ENCODE measurements around the gene GEMIN5.
"Not testable (repeated sequence)": the region's sequence is repeated elsewhere in the genome, so short reads cannot be mapped to it uniquely, and the experiment has no call there.

Gene GEMIN5, protein sequence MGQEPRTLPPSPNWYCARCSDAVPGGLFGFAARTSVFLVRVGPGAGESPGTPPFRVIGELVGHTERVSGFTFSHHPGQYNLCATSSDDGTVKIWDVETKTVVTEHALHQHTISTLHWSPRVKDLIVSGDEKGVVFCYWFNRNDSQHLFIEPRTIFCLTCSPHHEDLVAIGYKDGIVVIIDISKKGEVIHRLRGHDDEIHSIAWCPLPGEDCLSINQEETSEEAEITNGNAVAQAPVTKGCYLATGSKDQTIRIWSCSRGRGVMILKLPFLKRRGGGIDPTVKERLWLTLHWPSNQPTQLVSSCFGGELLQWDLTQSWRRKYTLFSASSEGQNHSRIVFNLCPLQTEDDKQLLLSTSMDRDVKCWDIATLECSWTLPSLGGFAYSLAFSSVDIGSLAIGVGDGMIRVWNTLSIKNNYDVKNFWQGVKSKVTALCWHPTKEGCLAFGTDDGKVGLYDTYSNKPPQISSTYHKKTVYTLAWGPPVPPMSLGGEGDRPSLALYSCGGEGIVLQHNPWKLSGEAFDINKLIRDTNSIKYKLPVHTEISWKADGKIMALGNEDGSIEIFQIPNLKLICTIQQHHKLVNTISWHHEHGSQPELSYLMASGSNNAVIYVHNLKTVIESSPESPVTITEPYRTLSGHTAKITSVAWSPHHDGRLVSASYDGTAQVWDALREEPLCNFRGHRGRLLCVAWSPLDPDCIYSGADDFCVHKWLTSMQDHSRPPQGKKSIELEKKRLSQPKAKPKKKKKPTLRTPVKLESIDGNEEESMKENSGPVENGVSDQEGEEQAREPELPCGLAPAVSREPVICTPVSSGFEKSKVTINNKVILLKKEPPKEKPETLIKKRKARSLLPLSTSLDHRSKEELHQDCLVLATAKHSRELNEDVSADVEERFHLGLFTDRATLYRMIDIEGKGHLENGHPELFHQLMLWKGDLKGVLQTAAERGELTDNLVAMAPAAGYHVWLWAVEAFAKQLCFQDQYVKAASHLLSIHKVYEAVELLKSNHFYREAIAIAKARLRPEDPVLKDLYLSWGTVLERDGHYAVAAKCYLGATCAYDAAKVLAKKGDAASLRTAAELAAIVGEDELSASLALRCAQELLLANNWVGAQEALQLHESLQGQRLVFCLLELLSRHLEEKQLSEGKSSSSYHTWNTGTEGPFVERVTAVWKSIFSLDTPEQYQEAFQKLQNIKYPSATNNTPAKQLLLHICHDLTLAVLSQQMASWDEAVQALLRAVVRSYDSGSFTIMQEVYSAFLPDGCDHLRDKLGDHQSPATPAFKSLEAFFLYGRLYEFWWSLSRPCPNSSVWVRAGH (N-terminal part only)

GRCh38 chr5:154937718-154938466 lies at the start of gene GEMIN5:
TSS of gene GEMIN5 (minus strand) at chr5:154938211. CDS start at chr5:154938133, 78 bp downstream.
- peak; percentile 75 for DNase-seq (ENCODE audit: low read depth)

DNA sequence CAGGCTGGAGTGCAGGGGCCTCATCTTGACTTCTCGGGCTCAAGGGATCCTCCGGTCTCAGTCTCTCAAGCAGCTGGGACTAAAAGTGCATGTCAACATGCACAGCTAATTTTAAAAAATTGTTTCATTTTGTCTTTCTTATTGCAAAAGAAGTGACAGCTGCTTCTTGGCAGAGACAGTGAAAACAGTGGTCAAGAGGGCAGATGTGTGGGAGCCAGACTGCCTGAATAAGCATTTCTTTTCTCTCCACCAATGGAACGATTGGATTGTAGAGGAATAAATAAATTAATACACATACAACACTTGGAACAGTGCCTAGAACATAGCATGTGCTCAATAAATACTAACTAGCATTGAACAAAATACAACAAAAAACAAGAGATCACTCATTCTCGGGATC lies 48.1 kb upstream of the GEMIN5 start:
- DNase-seq (ENCODE audit: low read depth): no peak

GRCh38 chr5:154984946-154985516 lies 47.0 kb upstream of the GEMIN5 start:
- DNase-seq (ENCODE audit: low read depth): no peak

DNA sequence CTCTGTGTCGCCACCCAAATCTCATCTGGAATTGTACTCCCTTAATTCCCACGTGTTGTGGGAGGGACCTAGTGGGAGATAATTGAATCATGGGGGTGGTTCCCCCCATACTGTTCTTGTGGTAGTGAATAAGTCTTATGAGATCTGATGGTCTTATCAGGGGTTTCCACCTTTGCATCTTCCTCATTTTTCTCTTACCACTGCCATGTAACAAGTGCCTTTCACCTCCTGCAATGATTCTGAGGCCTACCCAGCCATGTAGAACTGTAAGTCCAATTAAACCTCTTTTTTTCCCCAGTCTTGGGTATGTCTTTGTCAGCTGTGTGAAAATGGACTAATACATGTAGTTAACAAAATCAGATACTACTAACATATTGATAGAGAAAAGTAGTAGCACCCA lies 40.3 kb upstream of the GEMIN5 start:
- not testable (repeated sequence) for DNase-seq (ENCODE audit: low read depth)

DNA sequence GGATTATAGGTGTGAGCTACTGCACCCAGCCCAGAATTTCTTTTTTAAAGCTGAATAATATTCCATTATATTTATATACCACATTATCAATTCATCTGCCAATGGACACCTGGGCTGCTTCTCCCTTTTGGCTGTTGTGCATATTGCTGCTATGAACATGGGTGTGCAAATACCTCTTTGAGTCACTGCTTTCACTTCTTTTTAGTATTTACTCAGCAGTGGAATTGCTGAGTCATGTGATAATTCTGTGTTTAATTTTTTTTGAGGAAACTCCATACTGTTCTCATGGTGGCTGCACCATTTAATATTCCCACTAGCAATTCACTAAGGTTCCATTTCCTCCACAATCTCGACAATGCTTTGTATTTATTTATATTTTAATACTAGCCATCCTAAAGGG lies 39.4 kb upstream of the GEMIN5 start:
- DNase-seq (ENCODE audit: low read depth): no peak

DNA sequence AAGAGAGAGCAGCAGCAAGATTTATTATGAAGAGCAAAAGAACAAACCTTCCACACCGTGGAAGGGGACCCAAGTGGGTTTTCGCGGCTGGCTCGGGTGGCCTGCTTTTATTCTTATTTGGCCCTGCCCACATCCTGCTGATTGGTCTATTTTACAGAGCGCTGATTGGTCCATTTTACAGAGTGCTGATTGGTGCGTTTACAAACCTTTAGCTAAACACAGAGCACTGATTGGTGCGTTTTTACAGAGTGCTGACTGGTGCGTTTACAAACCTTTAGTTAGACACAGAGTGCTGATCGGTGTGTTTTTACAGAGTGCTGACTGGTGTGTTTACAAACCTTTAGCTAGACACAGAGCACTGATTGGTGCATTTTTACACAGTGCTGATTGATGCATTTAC lies 38.1 kb upstream of the GEMIN5 start:
- not testable (repeated sequence) for DNase-seq (ENCODE audit: low read depth)

DNA sequence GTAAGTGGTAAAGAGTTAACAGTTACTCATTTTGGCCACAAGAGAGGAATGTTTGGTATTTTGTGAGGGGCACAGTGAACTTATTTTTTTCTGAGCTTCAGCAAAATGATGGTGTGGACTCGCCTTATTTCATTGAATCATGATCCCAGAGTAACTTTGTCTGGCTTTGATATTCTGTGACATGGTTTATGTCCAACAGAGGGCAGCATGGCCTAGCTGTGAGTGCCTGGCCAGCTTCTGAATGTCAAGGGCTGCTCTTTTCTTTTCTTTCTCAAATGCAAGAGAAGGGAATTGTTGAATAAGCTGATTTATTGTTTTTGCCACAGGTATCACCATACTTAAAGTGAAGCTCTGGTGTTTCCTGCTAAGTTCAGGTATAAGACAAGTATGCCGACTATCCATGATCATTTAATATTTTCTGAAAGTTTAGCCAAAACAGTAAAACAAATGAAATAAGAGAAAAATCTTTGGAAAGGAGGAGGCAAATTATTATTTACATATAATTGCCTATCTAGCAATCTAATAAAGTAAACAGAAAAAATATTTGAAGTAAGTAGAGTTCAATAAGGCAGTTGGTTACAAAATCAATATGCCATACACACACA lies 34.6 kb upstream of the GEMIN5 start:
- DNase-seq (ENCODE audit: low read depth): no peak

DNA sequence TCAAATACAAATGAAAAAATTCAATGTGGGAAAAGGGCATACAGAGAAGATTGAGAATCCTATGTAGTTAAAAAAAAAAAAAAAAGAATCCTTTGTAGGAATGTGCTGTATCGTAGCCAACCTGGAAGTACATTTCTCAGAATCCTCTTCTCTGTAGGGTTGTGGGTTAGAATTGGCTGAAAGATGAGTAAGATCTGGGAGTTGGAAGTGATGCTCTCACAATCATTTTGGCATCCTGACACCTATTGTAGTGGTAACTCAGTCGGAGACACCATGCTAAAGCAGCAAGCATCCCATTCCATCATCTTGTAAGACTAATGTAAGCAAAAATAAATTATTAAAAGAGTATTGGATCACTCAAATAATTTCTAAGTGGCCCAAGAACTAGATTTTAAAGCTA lies 33.5 kb upstream of the GEMIN5 start:
- no peak for DNase-seq (ENCODE audit: low read depth)

- DNase-seq (ENCODE audit: low read depth): no peak
These were observed 32.7 kb upstream of the GEMIN5 start for GRCh38 chr5:154970759-154971158.

- no peak for DNase-seq (ENCODE audit: low read depth)
These were observed 30.9 kb upstream of the GEMIN5 start for GRCh38 chr5:154968953-154969352.

- DNase-seq (ENCODE audit: low read depth): no peak
These were observed 29.5 kb upstream of the GEMIN5 start for GRCh38 chr5:154967421-154968024.

DNA sequence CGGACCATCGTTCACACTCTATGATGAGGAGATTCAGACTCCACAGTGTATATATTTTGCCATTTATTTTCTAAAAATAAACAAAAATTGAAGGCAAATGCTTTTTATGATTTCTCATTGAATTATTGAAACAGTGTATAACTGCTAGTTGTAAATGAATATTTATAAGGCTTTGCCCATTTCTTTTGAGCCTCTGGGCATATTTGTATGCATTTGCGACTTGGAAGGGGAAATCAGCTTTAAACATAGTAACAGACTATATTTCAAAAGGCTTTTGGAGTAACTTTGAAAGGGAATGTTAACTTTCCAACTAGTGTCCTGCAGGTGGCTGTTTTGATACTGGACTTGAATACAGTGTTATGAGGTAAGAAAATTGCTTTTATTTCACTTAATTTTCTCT lies 28.9 kb upstream of the GEMIN5 start:
- DNase-seq (ENCODE audit: low read depth): no peak

- no peak for DNase-seq (ENCODE audit: low read depth)
These were observed 28.2 kb upstream of the GEMIN5 start for GRCh38 chr5:154966081-154966841.

GRCh38 chr5:154962494-154962893 lies 24.5 kb upstream of the GEMIN5 start:
- no peak for DNase-seq (ENCODE audit: low read depth)

- no peak for DNase-seq (ENCODE audit: low read depth)
These were observed 18.7 kb upstream of the GEMIN5 start for GRCh38 chr5:154956712-154957111.

GRCh38 chr5:154949781-154950180 lies 11.8 kb upstream of the GEMIN5 start:
- DNase-seq (ENCODE audit: low read depth): no peak

DNA sequence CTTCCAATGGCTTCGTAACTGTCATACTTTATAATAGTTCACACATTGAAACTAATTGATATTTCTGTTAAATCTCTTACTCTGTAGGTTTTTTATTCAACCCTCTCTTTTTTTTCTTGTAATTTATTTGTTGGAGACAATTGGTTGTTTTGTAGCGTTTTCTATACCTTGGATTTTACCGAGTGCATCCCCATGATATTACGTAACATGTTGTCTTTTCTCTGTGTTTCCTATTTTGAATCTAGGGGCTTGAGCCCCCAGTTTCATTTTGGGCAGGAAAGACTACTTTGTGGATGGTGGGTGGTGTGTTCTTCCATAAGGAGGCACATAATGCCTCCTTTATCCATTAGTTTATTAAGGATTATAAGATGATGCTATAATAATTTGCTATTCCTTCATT lies 10.3 kb upstream of the GEMIN5 start:
- DNase-seq (ENCODE audit: low read depth): no peak

DNA sequence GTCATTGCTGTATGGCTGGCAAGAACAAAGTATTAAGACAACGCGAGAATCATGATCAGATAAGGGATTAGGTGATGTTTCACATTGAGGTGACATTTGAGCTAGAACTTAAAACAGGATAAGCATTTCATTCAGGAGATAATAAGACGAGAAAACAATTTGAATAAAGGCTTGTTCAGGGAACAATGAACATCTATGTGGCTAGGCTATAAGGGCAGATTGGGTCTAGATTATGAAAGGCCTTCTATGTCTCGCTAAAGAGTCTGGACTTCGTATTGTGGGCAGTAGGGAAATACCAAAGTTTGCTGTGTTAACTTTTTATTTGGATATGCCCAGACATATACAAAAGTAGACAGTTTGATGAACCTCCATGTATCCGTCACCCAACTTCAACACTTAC lies 9.8 kb upstream of the GEMIN5 start:
- DNase-seq (ENCODE audit: low read depth): no peak

GRCh38 chr5:154945695-154946301 lies 7.8 kb upstream of the GEMIN5 start:
- no peak for DNase-seq (ENCODE audit: low read depth)
